Thyroid gland (tissue), 4 donors: Measurements from ENCODE around the gene CWF19L2.

Experiments used
- POLR2A ChIP-seq, 2 donors: fragments of 450-650 bp; IDR thresholded peaks; one replicate each; pipeline ENCODE4 v1.6.1; 2017; ENCODE audit warnings: antibody characterized with exemption in 2 of 2, mild to moderate bottlenecking in 2 of 2, moderate library complexity in 1 of 2
- TF ChIP-seq, protein P1 (sequence below), 6 experiments: fragments of 200-600 bp in 3 of 6; fragments of 450-650 bp in 3 of 6; sonication (generic) in 3 of 6; IDR thresholded peaks; one replicate each; pipeline ENCODE4 v1.5.1; 2016 to 2019; ENCODE audit warnings: antibody characterized with exemption in 6 of 6, mild to moderate bottlenecking in 2 of 6, inconsistent platforms in 1 of 6, moderate library complexity in 1 of 6

GRCh38 chr11:107472966-107473365, 15.3 kb upstream of the CWF19L2 start:
- TF ChIP-seq, protein P1, sequence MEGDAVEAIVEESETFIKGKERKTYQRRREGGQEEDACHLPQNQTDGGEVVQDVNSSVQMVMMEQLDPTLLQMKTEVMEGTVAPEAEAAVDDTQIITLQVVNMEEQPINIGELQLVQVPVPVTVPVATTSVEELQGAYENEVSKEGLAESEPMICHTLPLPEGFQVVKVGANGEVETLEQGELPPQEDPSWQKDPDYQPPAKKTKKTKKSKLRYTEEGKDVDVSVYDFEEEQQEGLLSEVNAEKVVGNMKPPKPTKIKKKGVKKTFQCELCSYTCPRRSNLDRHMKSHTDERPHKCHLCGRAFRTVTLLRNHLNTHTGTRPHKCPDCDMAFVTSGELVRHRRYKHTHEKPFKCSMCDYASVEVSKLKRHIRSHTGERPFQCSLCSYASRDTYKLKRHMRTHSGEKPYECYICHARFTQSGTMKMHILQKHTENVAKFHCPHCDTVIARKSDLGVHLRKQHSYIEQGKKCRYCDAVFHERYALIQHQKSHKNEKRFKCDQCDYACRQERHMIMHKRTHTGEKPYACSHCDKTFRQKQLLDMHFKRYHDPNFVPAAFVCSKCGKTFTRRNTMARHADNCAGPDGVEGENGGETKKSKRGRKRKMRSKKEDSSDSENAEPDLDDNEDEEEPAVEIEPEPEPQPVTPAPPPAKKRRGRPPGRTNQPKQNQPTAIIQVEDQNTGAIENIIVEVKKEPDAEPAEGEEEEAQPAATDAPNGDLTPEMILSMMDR (IDR thresholded peaks at IDR 0.05): no peak
- no peak for TF ChIP-seq POLR2A (IDR thresholded peaks at IDR 0.05)
